SJSA1 (cell line): ENCODE measurements around the gene GAREM1. TPM values are rescaled to one million over a fixed set of nuclear protein-coding genes. Genes with fewer than 3 reads are reported as not detected.

Experiments used
- DNase-seq, 2 experiments: peaks; one replicate each; pipeline ENCODE4 v3.0.0-alpha.2; 2015 to 2020; ENCODE audit warnings: low spot score in 2 of 2, low read depth in 1 of 2
- H3K27ac ChIP-seq: fragments of 250-450 bp; sonication (Bioruptor Pico); 2 replicates; pipeline ENCODE4 v1.5.1; 2020; ENCODE audit warnings: mild to moderate bottlenecking, moderate library complexity
- H3K27me3 ChIP-seq: fragments of 250-450 bp; sonication (Bioruptor Pico); replicated peaks from 2 replicates; pipeline ENCODE4 v1.5.1; 2020; ENCODE audit warnings: mild to moderate bottlenecking, moderate library complexity
- H3K36me3 ChIP-seq: fragments of 250-450 bp; sonication (Bioruptor Pico); 2 replicates; pipeline ENCODE4 v1.5.1; 2020; ENCODE audit warnings: mild to moderate bottlenecking
- H3K4me1 ChIP-seq: fragments of 250-450 bp; sonication (Bioruptor Pico); replicated peaks from 2 replicates; pipeline ENCODE4 v1.6.1; 2021; ENCODE audit warnings: mild to moderate bottlenecking
- H3K4me3 ChIP-seq: fragments of 250-450 bp; sonication (Bioruptor Pico); 2 replicates; pipeline ENCODE4 v1.5.1; 2020; ENCODE audit warnings: mild to moderate bottlenecking
- H3K9me3 ChIP-seq: fragments of 250-450 bp; sonication (Bioruptor Pico); replicated peaks from 2 replicates; pipeline ENCODE4 v1.5.1; 2020; ENCODE audit warnings: mild to moderate bottlenecking
- total RNA-seq: library from RNA; depleted of rRNA; stranded (reverse); fragments of >200 nt; shearing (Covaris generic); gene quantifications from 2 replicates; pipeline ENCODE4 v1.2.3, GENCODE V29; 2014

GAREM1 gene
- total RNA-seq, 1 experiment from 2014 or later, result 5.1 TPM

- Histone ChIP-seq H3K27ac (no peak overlapping the region), H3K36me3 (no peaks in the 10 kb centered on the region), H3K4me1 (no peaks in the 10 kb centered on the region), H3K27me3 (no peaks in the 10 kb centered on the region), H3K9me3 (no peaks in the 10 kb centered on the region), H3K4me3 (no peak overlapping the region)
- DNase-seq, result no peak
Measured at GRCh38 chr18:32270341-32270740, 200.3 kb downstream of the GAREM1 start.

DNA sequence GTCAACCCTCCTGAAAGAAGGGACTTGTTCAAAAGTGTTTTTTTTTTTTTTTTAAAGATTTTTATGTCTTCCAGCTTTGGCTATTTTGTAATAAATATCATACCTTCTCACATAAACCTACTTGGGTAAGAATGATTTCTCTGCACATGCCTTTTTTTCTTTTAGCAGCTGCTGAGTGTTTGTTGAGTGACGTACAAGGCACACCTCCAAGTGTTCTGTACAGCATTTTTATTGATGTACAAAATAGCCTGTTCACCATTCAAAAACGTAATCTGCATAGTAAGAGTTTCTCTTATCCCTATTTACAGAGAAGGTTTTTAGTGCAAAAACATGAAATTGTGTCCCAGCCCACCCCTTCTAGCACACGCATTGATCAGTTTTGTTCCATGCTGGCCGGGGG, 203.2 kb downstream of the GAREM1 start:
- H3K4me1 ChIP-seq, result no peaks in the 10 kb centered on the region
- H3K9me3 ChIP-seq, result no peaks in the 10 kb centered on the region

GRCh38 chr18:32264401-32264800, 206.3 kb downstream of the GAREM1 start:
- Histone ChIP-seq H3K4me1 (no peaks in the 10 kb centered on the region), H3K4me3 (no peak overlapping the region), H3K27me3 (no peaks in the 10 kb centered on the region), H3K9me3 (no peaks in the 10 kb centered on the region), H3K27ac (no peak overlapping the region), H3K36me3 (no peaks in the 10 kb centered on the region)
- no peak for DNase-seq

More for the DNA sequence above, 203.2 kb downstream of the GAREM1 start:
- Histone ChIP-seq H3K27ac (no peak overlapping the region), H3K27me3 (no peaks in the 10 kb centered on the region), H3K36me3 (no peaks in the 10 kb centered on the region), H3K4me3 (no peak overlapping the region)
- DNase-seq, result no peak

- no peak for DNase-seq
- Histone ChIP-seq H3K27me3 (no peaks in the 10 kb centered on the region), H3K27ac (no peak overlapping the region), H3K36me3 (no peaks in the 10 kb centered on the region), H3K4me1 (no peaks in the 10 kb centered on the region), H3K4me3 (no peak overlapping the region), H3K9me3 (no peaks in the 10 kb centered on the region)
Measured at GRCh38 chr18:32262092-32262491, 208.6 kb downstream of the GAREM1 start.

- Histone ChIP-seq H3K36me3 (no peaks in the 10 kb centered on the region), H3K27me3 (no peaks in the 10 kb centered on the region), H3K9me3 (no peaks in the 10 kb centered on the region), H3K4me1 (no peaks in the 10 kb centered on the region), H3K4me3 (no peak overlapping the region), H3K27ac (no peak overlapping the region)
- DNase-seq, result no peak
Measured at GRCh38 chr18:32261003-32261402, 209.7 kb downstream of the GAREM1 start.

DNA sequence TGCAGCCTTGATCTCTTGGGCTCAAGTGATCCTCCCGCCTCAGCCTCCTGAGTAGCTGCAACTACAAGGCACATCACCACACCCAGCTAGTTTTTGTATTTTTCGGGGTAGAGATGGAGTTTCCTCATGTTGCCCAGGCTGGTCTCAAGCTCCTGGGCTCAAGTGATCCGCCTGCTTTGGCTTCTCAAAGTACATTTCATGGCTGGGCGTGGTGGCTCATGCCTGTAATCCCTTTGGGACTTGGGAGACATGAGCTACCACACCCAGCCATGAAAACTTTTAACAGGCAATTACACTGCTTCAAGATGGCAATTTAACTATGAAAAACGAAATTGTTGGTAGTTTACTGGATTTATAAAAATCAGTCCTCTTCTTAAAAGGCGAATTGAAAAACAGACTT, 211.1 kb downstream of the GAREM1 start:
- H3K4me3 ChIP-seq, result no peak overlapping the region
- H3K36me3 ChIP-seq, result no peaks in the 10 kb centered on the region
- no peak overlapping the region for H3K27ac ChIP-seq
- no peaks in the 10 kb centered on the region for H3K27me3 ChIP-seq
- no peak for DNase-seq
- H3K9me3 ChIP-seq, result no peaks in the 10 kb centered on the region
- H3K4me1 ChIP-seq, result no peaks in the 10 kb centered on the region

DNA sequence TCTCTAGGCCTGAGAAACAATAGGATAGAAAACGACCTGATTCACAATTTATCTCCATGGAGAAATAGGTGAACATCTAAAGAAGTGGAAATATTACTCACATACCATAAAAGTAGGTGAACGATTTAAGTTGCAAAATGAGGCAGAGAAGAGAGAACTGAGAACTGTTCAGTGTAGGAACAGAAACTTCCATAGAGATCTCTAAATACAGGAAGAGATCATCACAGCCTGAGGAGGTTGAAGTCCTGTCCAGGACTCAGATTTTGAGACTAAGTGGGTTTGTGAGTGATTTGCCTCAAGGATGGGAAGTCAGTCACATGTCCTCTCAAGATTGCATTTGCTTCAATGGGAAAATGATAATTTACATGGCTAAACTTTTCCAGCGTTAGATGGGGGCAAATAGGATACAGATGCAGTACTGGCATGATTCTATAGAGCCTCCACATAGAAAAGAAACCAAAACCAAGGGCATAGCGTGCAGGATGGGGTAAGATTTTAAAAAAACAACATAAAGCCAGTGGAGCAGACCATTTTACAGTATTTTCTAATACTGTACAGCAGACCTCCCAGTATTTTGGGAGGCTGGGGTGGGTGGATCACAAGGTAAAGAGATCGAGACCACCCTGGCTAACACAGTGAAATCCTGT, 212.0 kb downstream of the GAREM1 start:
- no peak overlapping the region for H3K4me3 ChIP-seq
- no peak for DNase-seq
- no peaks in the 10 kb centered on the region for H3K4me1 ChIP-seq
- H3K36me3 ChIP-seq, result no peaks in the 10 kb centered on the region
- H3K27me3 ChIP-seq, result no peaks in the 10 kb centered on the region
- H3K9me3 ChIP-seq, result no peaks in the 10 kb centered on the region
- H3K27ac ChIP-seq, result no peak overlapping the region

- Histone ChIP-seq H3K27me3 (no peaks in the 10 kb centered on the region), H3K4me3 (no peak overlapping the region), H3K9me3 (no peaks in the 10 kb centered on the region), H3K27ac (no peak overlapping the region), H3K36me3 (no peaks in the 10 kb centered on the region), H3K4me1 (no peaks in the 10 kb centered on the region)
- DNase-seq, result no peak
Measured at GRCh38 chr18:32258148-32258547, 212.5 kb downstream of the GAREM1 start.

- H3K4me3 ChIP-seq, result no peak overlapping the region
- no peak for DNase-seq
- no peak overlapping the region for H3K27ac ChIP-seq
- no peaks in the 10 kb centered on the region for H3K9me3 ChIP-seq
- no peaks in the 10 kb centered on the region for H3K27me3 ChIP-seq
- no peaks in the 10 kb centered on the region for H3K4me1 ChIP-seq
- no peaks in the 10 kb centered on the region for H3K36me3 ChIP-seq
Measured at GRCh38 chr18:32257084-32257785, 213.4 kb downstream of the GAREM1 start.

GRCh38 chr18:32255570-32255969, 215.1 kb downstream of the GAREM1 start:
- no peak for DNase-seq
- Histone ChIP-seq H3K4me1 (no peaks in the 10 kb centered on the region), H3K36me3 (no peaks in the 10 kb centered on the region)

DNA sequence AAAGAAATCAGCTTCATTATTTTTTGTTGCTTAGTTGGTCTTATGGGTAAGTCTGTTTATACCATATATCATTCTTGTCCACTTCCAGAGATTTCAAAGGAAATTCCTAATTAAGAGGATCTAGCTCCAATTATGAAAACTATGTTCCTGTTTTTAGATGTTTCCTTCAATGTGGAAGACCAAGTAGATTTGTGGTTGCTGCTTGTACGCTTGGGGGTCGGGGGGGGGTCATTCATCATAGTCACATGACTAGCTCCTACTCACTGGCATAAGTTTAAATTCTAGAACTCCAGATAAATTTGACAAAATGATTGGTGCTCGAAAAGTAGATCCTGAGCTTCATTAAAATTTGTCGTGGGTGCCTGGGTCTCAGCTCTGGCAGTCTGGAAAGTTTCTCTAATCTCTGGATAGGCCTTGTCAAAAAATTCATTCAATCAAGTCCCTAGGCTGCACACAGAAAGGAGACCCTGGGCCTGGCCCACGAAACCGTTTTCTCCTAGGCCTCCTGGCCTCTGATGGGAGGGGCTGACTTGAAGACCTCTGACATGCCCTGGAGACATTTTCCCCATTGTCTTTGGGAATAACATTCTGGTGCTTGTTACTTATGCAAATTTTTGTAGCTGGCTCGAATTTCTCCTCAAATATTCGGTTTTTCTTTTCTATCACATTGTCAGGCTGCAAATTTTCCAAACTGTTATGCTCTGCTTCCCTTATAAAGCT, 218.4 kb downstream of the GAREM1 start:
- no peaks in the 10 kb centered on the region for H3K9me3 ChIP-seq
- H3K36me3 ChIP-seq, result no peaks in the 10 kb centered on the region
- no peaks in the 10 kb centered on the region for H3K4me1 ChIP-seq
- H3K27ac ChIP-seq, result no peak overlapping the region
- no peak overlapping the region for H3K4me3 ChIP-seq
- no peak for DNase-seq
- peaks cover 21% of the 10 kb centered on the region for H3K27me3 ChIP-seq

More at GRCh38 chr18:32255570-32255969, 215.1 kb downstream of the GAREM1 start:
- Histone ChIP-seq H3K9me3 (no peaks in the 10 kb centered on the region), H3K27ac (no peak overlapping the region), H3K27me3 (0 out of 2 replicates have a peak, but pooled peaks cover 7% of the 10 kb centered on the region), H3K4me3 (no peak overlapping the region)

- no peaks in the 10 kb centered on the region for H3K36me3 ChIP-seq
- no peaks in the 10 kb centered on the region for H3K4me1 ChIP-seq
- H3K4me3 ChIP-seq, result no peak overlapping the region
- H3K9me3 ChIP-seq, result no peaks in the 10 kb centered on the region
- DNase-seq, result no peak
- H3K27ac ChIP-seq, result no peak overlapping the region
- H3K27me3 ChIP-seq, result peaks cover 21% of the 10 kb centered on the region
Measured at GRCh38 chr18:32251466-32251865, 219.2 kb downstream of the GAREM1 start.

DNA sequence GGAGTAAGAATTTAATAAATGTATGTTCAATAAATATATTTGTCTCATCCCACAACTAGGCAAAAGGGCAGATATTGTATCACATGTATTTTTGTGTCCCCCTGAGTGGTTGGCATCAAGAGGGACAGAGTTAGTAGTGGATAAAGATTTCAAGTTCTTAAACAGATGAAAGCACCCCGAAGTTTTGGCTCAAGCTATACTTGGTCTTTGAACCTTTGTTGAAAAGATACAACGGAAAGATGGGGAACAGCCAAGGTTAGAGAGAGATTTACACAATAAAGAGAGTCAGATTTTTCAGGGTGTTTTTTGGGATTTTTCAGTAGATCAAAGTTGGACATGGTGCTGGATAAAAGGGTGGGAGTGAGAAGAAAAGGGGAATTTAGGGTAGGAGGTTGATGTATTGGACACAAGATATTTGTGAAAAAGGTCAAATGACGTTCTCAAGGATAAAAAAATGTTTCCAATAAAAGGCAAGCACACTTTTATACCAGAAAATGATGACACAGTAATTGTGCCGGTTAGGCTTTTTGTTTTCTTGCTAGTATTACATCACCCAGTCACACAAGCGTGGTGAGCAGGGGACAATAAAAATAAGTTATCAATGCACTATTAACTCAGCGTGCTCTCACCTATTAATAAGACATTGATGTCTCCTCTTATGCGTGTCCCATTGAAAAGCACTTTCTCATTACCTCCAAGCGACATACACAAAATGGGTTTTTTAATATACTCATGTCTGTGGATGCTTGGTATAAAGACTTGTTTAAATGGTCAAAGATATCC, 221.3 kb downstream of the GAREM1 start:
- H3K27ac ChIP-seq, result no peak overlapping the region

More for the DNA sequence above, 221.3 kb downstream of the GAREM1 start:
- Histone ChIP-seq H3K36me3 (no peaks in the 10 kb centered on the region), H3K4me3 (no peak overlapping the region), H3K9me3 (no peaks in the 10 kb centered on the region), H3K4me1 (no peaks in the 10 kb centered on the region), H3K27me3 (peaks cover 21% of the 10 kb centered on the region)
- DNase-seq, result no peak
